Fibroblast of peridontal ligament (primary cell): ENCODE data around the gene CEBPE.

Experiments
- DNase-seq: peaks from one replicate; pipeline ENCODE4 v3.0.0-alpha.2; 2010; ENCODE audit errors: extremely low read depth

The CEBPE gene

GRCh38 chr14:23076785-23077408 is 42.2 kb downstream of the CEBPE start:
- DNase-seq, result peak; percentile 64

- no peak for DNase-seq
Observed at GRCh38 chr14:23074906-23075305, 44.1 kb downstream of the CEBPE start.

GRCh38 chr14:23071921-23072539 is 47.0 kb downstream of the CEBPE start:
- no peak for DNase-seq

DNA sequence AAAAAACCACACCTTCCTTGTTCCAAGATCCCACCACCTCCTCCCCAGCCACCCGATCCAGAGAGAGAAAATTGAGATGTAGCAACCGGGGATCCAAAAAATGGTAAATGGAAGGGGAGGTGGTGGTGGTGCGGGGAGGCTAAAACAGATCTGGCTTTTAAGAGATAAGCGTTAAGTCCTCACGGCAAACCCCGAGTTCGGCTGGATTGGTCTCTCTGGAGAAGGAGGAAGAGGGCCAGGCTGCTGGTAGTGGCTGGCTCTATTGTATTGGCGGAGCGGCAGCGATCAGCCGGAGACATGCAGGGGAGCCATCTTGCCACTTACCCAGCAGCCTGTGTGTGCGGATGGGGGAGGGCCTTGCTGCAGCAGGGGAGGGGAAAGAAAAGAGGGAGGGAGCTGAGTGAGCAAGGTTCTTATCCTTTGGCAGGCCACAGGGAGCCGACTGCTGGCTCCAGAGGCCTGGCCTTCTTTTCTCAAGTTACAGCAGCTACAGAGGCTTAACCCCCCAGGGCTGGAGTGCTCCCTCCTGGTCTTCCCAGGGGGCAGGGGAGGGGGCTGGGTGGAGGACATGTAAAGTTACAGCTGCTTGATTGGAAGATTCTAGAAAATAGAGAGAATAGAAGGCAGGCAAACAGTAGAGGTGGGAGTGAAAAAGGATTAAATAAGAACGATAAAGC is 47.7 kb downstream of the CEBPE start:
- peak; percentile 92 for DNase-seq

- peak; percentile 50 for DNase-seq
Observed at GRCh38 chr14:23070262-23071129, 48.6 kb downstream of the CEBPE start.

DNA sequence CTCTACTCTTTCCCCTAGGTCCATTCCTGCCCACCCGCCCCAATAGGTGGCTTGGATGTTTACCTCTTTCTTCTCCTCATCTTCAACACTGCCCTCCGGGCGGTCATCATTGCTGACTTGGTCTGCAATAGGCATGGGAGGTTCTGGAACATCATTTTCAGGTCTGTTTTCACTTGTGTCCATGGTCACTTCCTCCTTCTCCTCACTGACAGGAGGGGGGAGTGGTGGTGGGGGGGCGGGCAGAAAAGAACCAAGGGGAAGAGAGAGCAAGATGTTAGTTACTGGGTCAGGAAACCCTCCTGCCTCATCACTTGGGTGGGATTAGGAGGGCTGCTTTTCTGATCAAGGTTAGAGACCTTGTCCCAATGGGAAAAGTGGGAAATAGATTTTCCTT is 49.6 kb downstream of the CEBPE start:
- DNase-seq, result no peak

DNA sequence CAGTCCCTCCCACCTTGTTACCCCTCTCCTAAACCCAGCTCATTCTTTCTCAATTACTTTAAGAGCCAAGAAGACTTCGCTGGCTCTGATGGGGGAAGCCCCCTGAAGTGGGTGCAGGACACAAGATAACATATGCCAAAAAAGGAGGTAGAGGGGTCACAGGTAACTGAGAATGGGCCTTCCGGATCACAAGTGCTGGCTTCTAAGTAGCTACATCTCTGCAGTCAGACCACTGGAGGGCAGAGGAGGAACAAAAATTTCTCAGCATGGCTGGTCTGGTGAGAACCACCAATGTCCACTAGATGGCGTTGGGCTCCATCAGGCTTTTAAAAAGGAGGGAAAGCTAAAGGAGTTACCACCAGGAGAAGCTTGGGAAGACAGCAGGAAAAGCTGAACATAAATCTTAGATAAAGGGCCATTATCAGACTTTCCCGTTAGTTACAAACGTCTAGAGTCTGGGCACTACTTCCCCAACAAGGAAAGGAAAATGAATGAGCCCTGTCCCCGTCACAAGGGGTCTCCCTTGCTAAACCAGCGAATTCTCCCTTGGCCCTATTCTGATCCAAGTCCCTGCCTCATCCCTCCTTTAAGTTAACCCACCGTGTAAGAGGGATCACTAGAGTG is 50.2 kb downstream of the CEBPE start:
- peak; percentile 97 for DNase-seq

GRCh38 chr14:23067847-23068788 is 50.9 kb downstream of the CEBPE start:
- no peak for DNase-seq
